Caki2 (cell line): ENCODE measurements around the gene CIC. TPM values are rescaled to one million over a fixed set of nuclear protein-coding genes. Genes with fewer than 3 reads are reported as not detected.
A peak's percentile ranks its signal among the peaks of the same experiment; 100 is the strongest.

ENCODE experiments used
- DNase-seq: peaks from one replicate; pipeline ENCODE4 v3.0.0-alpha.2; 2015; ENCODE audit warnings: low read depth
- in situ Hi-C: cut with HindIII; loops from 2 replicates; pipeline ENCODE4 v1.10.0; 2016; ENCODE audit warnings: low sequenced_read_pairs, low pct_unique_long_range_greater_than_20kb, mixed read lengths
- total RNA-seq: library from RNA; depleted of rRNA; stranded (reverse); fragments of >200 nt; shearing (Covaris generic); gene quantifications from 2 replicates; pipeline ENCODE4 v1.2.3, GENCODE V29; 2014; ENCODE audit warnings: low replicate concordance

The CIC gene
- total RNA-seq, 1 experiment from 2014 or later = 27.5 TPM

GRCh38 chr19:42271861-42272534 is 2.9 kb downstream of the CIC start:
- in situ Hi-C loops = no loop called here
- DNase-seq = no peak

DNA sequence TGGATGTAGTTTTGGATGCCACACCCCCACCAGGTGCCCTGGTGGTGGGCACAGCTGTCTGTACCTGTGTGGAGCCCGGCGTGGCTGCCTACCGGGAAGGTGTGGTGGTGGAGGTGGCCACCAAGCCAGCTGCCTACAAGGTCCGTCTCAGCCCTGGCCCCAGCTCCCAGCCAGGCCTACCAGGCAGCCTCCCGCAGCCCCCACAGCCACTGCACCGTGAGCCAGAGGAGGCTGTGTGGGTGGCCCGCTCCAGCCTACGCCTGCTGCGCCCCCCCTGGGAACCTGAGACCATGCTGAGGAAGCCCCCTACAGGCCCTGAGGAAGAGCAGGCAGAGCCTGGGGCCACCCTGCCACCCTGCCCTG is 3.5 kb downstream of the CIC start:
- in situ Hi-C loops = no loop called here

GRCh38 chr19:42272989-42273406 is 3.9 kb downstream of the CIC start:
- no peak for DNase-seq
- in situ Hi-C loops = no loop called here

More for the DNA sequence above, 3.5 kb downstream of the CIC start:
- DNase-seq = no peak

DNA sequence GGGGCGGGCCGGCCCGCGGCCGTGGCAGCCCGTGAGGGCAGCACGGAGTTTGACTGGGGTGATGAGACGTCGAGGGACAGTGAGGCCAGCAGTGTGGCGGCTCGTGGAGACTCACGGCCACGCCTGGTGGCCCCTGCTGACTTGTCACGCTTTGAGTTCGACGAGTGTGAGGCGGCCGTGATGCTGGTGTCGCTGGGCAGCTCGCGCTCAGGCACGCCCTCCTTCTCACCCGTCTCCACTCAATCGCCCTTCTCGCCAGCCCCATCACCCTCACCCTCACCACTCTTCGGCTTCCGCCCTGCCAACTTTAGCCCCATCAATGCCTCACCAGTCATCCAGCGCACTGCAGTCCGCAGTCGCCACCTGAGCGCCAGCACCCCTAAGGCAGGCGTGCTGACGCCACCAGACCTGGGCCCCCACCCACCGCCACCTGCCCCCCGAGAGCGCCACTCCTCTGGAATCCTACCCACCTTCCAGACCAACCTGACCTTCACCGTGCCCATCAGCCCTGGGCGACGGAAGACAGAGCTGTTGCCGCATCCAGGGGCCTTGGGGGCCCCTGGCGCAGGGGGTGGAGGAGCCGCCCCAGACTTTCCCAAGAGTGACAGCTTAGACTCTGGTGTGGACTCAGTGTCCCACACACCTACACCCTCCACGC is 4.5 kb downstream of the CIC start:
- DNase-seq = no peak
- in situ Hi-C loops = no loop called here

DNA sequence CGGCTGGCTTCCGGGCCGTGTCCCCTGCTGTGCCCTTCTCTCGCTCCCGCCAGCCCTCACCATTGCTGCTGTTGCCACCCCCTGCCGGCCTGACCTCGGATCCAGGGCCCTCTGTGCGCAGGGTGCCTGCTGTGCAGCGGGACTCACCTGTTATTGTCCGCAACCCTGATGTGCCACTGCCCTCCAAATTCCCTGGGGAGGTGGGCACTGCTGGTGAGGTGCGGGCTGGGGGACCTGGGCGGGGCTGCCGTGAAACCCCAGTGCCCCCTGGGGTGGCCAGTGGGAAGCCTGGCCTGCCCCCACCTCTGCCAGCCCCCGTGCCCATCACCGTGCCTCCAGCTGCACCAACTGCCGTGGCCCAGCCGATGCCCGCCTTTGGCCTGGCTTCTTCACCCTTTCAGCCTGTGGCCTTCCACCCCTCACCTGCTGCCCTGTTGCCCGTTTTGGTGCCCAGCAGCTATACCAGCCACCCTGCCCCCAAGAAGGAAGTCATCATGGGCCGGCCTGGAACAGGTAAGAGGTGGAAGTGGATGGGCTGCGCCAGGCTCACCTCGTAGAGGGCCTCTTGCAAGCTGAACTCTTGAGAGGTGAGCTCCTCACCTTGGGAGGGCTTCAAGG is 5.1 kb downstream of the CIC start:
- in situ Hi-C loops = no loop called here
- no peak for DNase-seq

GRCh38 chr19:42275103-42275502 is 6.1 kb downstream of the CIC start:
- DNase-seq = no peak
- in situ Hi-C loops = no loop called here

- no peak for DNase-seq
- in situ Hi-C loops = no loop called here
Measured at GRCh38 chr19:42275517-42275916, 6.5 kb downstream of the CIC start.

DNA sequence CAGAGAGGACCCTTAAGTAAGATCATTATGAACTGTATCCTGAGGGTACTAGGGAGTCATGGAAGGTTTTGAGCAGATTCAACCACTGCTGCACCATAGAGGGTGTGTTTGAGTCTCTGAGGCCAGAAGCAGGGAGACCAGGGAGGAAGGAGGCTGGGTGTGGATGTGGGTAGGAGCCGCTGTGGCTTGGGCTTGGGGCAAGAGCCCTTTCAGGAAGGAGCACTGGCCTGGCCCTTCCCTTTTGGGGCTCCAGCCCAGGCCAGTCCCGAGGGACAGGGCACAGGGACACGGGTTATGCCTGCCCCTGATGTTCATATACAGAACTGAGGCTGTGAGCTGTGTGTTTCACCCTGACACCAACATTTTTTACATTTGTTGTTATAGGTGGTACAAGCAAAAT is 7.2 kb downstream of the CIC start:
- DNase-seq = no peak
- in situ Hi-C loops = no loop called here

DNA sequence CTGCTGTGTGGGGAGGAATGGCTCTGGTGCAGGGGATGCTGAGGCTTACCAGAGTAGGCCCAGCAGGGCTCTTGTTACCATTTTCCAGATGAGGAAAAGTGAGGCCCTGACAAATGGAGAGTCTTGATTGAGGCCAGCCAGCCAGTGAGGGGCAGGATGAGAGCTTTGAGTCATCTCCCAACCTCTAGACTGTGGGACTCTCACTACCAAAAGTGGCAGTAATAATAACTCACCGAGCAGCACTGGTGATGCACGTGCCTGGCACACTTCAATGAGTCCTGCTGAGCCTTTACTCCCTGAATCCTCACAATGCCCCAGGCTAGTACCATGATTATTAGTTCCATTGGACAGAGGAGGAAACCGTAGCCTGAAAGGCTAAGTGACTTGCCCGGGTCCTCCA is 7.8 kb downstream of the CIC start:
- in situ Hi-C loops = no loop called here
- DNase-seq = no peak

- in situ Hi-C loops = no loop called here
- DNase-seq = no peak
Measured at GRCh38 chr19:42277821-42278451, 8.9 kb downstream of the CIC start.

- no peak for DNase-seq
- in situ Hi-C loops = no loop called here
Measured at GRCh38 chr19:42278452-42279154, 9.6 kb downstream of the CIC start.

DNA sequence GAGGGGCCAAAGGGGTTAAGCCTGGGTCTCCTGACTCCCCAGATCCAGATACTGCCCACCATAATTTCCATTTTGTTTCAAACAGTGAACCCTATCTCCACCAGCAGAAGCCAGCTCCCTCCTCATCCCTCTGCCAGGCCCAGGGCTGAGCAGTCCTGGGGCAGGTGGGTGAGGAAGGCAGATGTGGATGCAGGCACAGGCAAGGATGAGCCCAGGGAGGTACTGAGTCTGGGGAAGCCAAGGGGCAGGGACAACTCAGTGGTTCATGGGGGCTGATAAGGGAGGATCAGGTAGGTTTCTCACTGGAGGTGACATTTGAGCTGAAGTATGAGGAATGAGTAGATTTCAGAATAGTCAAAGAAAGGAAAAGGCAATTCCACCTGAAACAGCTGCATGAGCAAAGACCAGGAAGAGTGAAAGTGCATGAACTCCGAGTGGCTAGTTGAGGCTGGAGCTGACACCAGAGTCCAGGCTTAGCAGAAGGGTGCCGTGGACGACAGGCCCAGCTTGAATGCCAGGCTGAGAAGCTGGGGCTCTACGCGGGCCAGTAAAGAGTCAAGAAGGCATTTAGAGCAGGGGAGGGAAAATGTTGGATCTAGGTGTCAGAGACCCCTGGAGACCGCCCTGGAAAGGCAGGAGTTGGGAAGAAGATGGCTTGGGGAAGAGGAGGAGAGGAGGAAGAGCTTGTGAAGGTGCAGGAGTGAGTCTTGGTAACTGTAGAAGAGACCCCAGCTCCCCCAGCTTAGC is 10.3 kb downstream of the CIC start:
- no peak for DNase-seq
- in situ Hi-C loops = no loop called here

- in situ Hi-C loops = no loop called here
- DNase-seq = peak; percentile 89
Measured at GRCh38 chr19:42279902-42280814, 11.1 kb downstream of the CIC start.

- in situ Hi-C loops = no loop called here
- no peak for DNase-seq
Measured at GRCh38 chr19:42280815-42281145, 11.7 kb downstream of the CIC start.

- in situ Hi-C loops = no loop called here
- no peak for DNase-seq
Measured at GRCh38 chr19:42281146-42281826, 12.2 kb downstream of the CIC start.

DNA sequence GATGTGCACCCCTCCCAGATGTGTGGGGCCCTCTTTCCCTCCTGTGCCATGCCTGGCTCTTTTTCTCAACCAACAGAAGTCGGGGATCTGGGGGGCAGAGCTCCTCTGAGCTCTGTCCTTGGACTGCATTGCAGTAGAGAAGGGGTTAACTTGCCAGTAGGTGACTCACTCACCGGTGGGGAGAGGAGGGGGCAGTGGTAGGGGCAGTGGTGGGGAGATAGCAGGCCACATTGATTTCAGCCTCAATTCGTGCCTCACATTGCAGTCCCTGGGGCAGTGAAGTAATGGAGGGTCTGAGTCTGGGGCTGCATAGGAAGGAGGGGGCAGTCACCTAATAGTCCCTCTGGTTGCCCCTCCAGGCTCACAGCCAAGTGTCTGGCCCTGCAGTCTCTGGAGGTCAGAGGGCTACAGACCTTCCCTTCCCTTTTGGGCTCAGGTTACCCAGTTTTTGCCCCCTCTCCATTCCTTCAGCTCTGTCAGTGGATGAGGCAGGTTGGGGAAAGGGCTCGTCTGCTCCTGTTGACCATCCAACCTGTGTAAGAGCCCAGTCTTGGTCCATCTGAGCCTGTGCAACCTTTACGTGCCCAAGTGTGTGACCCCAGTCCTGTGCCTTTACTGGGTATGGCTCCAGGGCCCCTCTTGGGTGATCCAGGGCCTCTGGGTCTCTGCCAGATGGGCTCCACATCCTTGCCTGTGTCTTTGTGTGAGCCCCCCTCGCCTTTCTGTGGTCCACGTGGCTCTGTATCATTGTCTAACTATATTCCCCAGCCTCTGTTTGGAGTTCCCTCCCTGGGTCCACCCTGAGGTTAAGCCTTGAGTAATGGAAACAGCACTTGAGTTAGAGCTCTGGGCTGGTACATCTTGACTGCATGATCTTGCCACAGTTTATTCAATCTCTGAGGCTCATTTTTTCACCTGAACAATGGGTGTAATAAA is 13.0 kb downstream of the CIC start:
- no peak for DNase-seq
- in situ Hi-C loops = no loop called here
